ENCODE results near the gene GBP3. TPM values are rescaled to one million over a fixed set of nuclear protein-coding genes. Genes with fewer than 3 reads are reported as not detected.

Gene GBP3
- total and polyA plus RNA-seq, 2 of the 8 experiments (the other 6 are each of a cell fraction or from before 2014, with no cell fraction given), result not detected

GRCh38 chr1:89051955-89052312 is 29.3 kb upstream of the GBP3 start:
- Histone ChIP-seq H3K4me2 (ENCODE audit: insufficient read depth in 1 of 2, low read depth in 2 of 2, low read length in 2 of 2) (no peak overlapping the region), H3K27me3 (replicated peaks in 1 of 4; ENCODE audit: control insufficient read depth in 3 of 4, extremely low read depth in 1 of 4, insufficient read depth in 3 of 4, low read length in 3 of 4) (no peaks in the 10 kb centered on the region), H3K79me2 (ENCODE audit: control insufficient read depth in 1 of 2, insufficient read depth in 2 of 2, low read length in 2 of 2) (no peaks in the 10 kb centered on the region), H4K5ac (ENCODE audit: insufficient read length, low read depth, low read length) (no peak overlapping the region), H2BK5ac (ENCODE audit: low read depth, low read length) (no peak overlapping the region), H3K4ac (replicated peaks; ENCODE audit: insufficient read length, low read depth, low read length) (no peak overlapping the region), H4K8ac (ENCODE audit: extremely low read depth, insufficient read depth, low read length) (no peak overlapping the region), H2AK5ac (ENCODE audit: low read depth, low read length) (no peak overlapping the region), H3K4me1 (replicated peaks in 1 of 4; ENCODE audit: control insufficient read depth in 3 of 4, insufficient read depth in 4 of 4, low read length in 3 of 4) (no peaks in the 10 kb centered on the region), H2BK15ac (ENCODE audit: low read length) (no peak overlapping the region), H3K79me1 (ENCODE audit: low read depth, low read length) (no peaks in the 10 kb centered on the region), H3K14ac (ENCODE audit: insufficient read length) (no peak overlapping the region), H3K9ac (replicated peaks in 1 of 4; ENCODE audit: extremely low read depth in 1 of 4, low read depth in 3 of 4, low read length in 3 of 4) (no peak overlapping the region), H2BK12ac (ENCODE audit: low read depth, low read length) (no peak overlapping the region), H3K36me3 (ENCODE audit: control insufficient read depth in 2 of 4, insufficient read depth in 4 of 4, low read length in 3 of 4) (no peaks in the 10 kb centered on the region), H4K20me1 (replicated peaks in 1 of 2; ENCODE audit: control insufficient read depth in 1 of 2, insufficient read depth in 2 of 2, low read length in 2 of 2) (no peaks in the 10 kb centered on the region), H3K18ac (ENCODE audit: extremely low read depth, low read length) (no peak overlapping the region), H3K27ac (ENCODE audit: low read depth, low read length) (no peak overlapping the region), H3K23ac (ENCODE audit: insufficient read length) (no peak overlapping the region), H4K91ac (replicated peaks; ENCODE audit: insufficient read length, low read length) (no peak overlapping the region), H2AFZ (ENCODE audit: low read length) (no peak overlapping the region), H2BK20ac (ENCODE audit: low read length) (no peak overlapping the region), H3K4me3 (ENCODE audit: extremely low read depth in 1 of 4, insufficient read depth in 2 of 4, low read depth in 3 of 4, low read length in 4 of 4) (no peak overlapping the region), H3K56ac (replicated peaks; ENCODE audit: insufficient read length, low read depth, low read length) (no peak overlapping the region), H3K9me3 (ENCODE audit: insufficient read depth in 2 of 2, low read depth in 1 of 2, low read length in 1 of 2) (no peaks in the 10 kb centered on the region), H2BK120ac (replicated peaks; ENCODE audit: low read depth, low read length) (no peak overlapping the region), H3K23me2 (ENCODE audit: low read depth, low read length) (no peaks in the 10 kb centered on the region)
- 74% methylated on average over 1 of the region's 1 CpG; no CpG with 5 or more reads in 1 of the 2 experiments for WGBS, 2 experiments (ENCODE audit: extremely low coverage in 1 of 2, insufficient coverage in 1 of 2, insufficient read length in 1 of 2, insufficient replicate concordance in 2 of 2, low coverage in 1 of 2, low lambda C conversion rate in 2 of 2, missing lambda C conversion rate in 1 of 2)
- ChIA-PET POLR2A (ENCODE audit: partially characterized antibody) (no interaction called here), CTCF (ENCODE audit: partially characterized antibody) (interaction anchor here (1.4 to 1.5 kb wide), 2 partner anchors 39 to 52 kb away, joined by 3 read pairs; no protein-coding TSS in a partner anchor)
- DNase-seq (ENCODE audit: low read depth in 1 of 2, low spot score in 2 of 2), result no peak
- no peak for FAIRE-seq
- TF ChIP-seq CTBP2 (IDR thresholded peaks at IDR 0.05; ENCODE audit: borderline replicate concordance, insufficient read depth, insufficient read length, low read length), result no peak
- no peak for TF ChIP-seq SIN3A (conservative IDR thresholded peaks at IDR 0.05 in 1 of 2, IDR thresholded peaks at IDR 0.05 in 1 of 2; ENCODE audit: low read depth in 1 of 2, low read length in 2 of 2)
- no peak for TF ChIP-seq RFX5 (IDR thresholded peaks at IDR 0.05; ENCODE audit: borderline replicate concordance, low read depth, low read length)
- no peak for TF ChIP-seq RXRA (IDR thresholded peaks at IDR 0.05; ENCODE audit: insufficient read depth, low read depth, low read length)
- no peak for TF ChIP-seq TAF1 (IDR thresholded peaks at IDR 0.05; ENCODE audit: low read depth, low read length)
- TF ChIP-seq CHD2 (IDR thresholded peaks at IDR 0.05; ENCODE audit: low read length), result no peak
- no peak for TF ChIP-seq EGR1 (IDR thresholded peaks at IDR 0.05; ENCODE audit: borderline replicate concordance, low read depth, low read length)
- TF ChIP-seq TAF7 (optimal IDR thresholded peaks at IDR 0.05; ENCODE audit: borderline replicate concordance, low read depth, low read length), result no peak
- TF ChIP-seq SRF (IDR thresholded peaks at IDR 0.05; ENCODE audit: low read depth, low read length), result no peak
